ENCODE data around the gene GPBAR1. TPM values are rescaled to one million over a fixed set of nuclear protein-coding genes. Genes with fewer than 3 reads are reported as not detected.

The GPBAR1 gene
- total and polyA plus RNA-seq, 7 donors, result 0.24 to 0.74 (median 0.45) TPM

DNA sequence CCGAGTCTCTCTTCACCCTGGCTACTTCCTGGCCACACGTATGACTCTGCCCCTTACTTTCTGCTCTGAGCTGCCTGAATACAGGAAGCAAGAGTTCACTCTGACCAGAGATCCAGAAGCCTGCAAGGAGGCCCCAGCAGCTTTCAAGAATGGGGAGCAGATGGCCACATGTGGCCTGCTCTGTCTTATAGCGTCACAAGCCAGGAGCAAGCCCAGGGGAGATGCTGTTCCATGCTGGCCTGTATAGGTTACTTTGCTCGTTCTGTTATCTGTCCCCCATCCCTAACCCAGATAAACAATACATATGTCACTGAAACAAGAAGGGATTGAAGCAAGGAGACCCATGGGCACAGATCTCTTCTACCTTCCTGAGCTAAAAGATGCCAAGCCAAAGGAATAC is 13.8 kb downstream of the GPBAR1 start:
- DNase-seq, result no peak
- no peaks in the 10 kb centered on the region for H3K9me3 ChIP-seq
- WGBS, 3 donors, result 66 to 69% (median 69%) methylated on average over 4 of the region's 4 CpGs
- H3K36me3 ChIP-seq (ENCODE audit: insufficient read depth in 1 of 2, low read depth in 1 of 2), result peaks cover 10 to 66% of the 10 kb centered on the region in 2 donors
- peaks cover 23% of the 10 kb centered on the region for H3K4me1 ChIP-seq
- H3K27me3 ChIP-seq (ENCODE audit: insufficient read depth in 3 of 3, low read length in 2 of 3), result no peaks in the 10 kb centered on the region
- intact Hi-C loops (cut with DNase I), result loop anchor here (5.0 kb wide), 1 partner anchor 87 kb away; no protein-coding TSS in a partner anchor
- ATAC-seq, result no peak
- no peak overlapping the region for H3K27ac ChIP-seq
- TF ChIP-seq, protein P1, sequence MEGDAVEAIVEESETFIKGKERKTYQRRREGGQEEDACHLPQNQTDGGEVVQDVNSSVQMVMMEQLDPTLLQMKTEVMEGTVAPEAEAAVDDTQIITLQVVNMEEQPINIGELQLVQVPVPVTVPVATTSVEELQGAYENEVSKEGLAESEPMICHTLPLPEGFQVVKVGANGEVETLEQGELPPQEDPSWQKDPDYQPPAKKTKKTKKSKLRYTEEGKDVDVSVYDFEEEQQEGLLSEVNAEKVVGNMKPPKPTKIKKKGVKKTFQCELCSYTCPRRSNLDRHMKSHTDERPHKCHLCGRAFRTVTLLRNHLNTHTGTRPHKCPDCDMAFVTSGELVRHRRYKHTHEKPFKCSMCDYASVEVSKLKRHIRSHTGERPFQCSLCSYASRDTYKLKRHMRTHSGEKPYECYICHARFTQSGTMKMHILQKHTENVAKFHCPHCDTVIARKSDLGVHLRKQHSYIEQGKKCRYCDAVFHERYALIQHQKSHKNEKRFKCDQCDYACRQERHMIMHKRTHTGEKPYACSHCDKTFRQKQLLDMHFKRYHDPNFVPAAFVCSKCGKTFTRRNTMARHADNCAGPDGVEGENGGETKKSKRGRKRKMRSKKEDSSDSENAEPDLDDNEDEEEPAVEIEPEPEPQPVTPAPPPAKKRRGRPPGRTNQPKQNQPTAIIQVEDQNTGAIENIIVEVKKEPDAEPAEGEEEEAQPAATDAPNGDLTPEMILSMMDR (IDR thresholded peaks at IDR 0.05), result no peak
- no peak overlapping the region for H3K4me3 ChIP-seq

DNA sequence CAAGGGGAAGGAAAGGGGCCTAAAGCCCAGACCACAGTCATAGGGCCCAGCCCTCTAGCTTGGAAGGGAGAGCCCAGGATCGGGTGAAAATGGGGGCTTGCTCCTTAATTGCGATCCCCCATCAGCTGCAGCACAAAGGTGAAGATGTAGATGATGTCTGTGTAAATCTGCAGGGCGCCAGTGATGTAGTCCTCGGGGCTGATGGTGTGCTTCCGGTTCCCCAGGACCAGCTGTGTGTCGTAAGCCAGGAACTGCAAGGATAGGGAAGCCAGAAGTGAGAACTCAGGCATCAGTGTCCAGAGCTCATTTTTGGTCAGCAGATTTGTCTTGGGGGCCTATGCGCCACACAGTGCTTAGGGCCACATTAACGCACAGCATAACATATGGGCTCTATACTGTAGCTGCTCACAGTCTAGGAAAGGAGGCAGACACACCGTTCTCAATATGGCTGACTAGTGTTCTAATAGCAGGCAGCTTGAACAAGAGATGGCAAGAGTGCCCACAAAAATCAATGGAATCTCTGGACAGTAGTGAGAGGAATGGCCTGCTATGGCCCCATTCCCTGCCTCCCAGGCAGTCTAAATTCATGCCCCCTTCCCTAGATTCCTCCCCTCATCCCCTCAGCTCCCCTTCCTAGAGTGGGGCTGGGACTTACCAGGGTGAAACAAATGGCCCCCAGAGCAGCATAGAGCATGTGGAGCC is 14.7 kb downstream of the GPBAR1 start:
- 77 to 89% (median 85%) methylated on average over 9 of the region's 9 CpGs for WGBS, 3 donors
- H3K36me3 ChIP-seq (ENCODE audit: insufficient read depth in 1 of 2, low read depth in 1 of 2), result peaks cover 13 to 76% of the 10 kb centered on the region in 2 donors
- TF ChIP-seq, protein P1 (IDR thresholded peaks at IDR 0.05), result no peak
- DNase-seq (no peak), ATAC-seq (no peak)
- H3K27me3 ChIP-seq (ENCODE audit: insufficient read depth in 3 of 3, low read length in 2 of 3), result no peaks in the 10 kb centered on the region
- peaks cover 23% of the 10 kb centered on the region for H3K4me1 ChIP-seq
- intact Hi-C loops (cut with DNase I), result no loop called here
- no peaks in the 10 kb centered on the region for H3K9me3 ChIP-seq
- no peak overlapping the region for H3K4me3 ChIP-seq
- no peak overlapping the region for H3K27ac ChIP-seq

DNA sequence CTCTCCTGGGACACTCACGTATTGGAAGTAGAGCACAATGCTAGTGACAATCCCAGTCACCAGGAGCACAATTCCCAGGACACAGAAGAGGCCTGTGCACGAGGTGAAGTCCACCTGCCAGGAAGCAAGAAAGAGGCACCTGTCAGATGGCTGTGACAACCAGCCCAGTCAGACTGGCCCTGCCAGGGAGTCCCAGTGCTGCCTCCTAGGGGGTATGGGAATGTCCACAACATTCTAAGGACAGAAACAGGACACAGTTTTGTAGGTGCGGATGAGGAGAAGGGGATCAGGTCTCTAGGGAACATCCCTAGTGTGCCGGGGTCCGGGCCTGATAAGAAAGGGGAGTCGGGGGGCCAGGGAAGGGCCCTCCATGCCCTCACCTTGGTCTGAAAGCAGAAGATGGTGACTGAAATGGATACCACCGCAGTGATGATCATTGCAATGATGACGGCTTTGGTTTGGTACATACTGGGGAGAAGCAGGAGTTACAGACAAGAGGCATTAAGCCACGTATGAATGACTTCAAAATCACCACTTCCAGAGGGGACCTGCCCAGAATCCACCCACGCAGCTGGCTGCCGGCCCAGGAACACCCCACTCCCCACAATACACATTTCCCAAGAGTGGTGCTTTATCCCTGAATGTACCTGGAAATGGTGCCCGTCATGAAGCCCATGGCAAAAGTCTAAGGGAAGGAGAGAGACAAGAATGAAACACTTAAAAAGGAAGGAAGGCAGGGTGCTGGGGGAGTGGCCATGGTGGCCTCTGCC is 16.4 kb downstream of the GPBAR1 start:
- 73 to 76% (median 75%) methylated on average over 12 of the region's 12 CpGs for WGBS, 3 donors
- intact Hi-C loops (cut with DNase I), result no loop called here
- Histone ChIP-seq H3K27ac (peak overlapping the region; percentile 7), H3K4me3 (no peak overlapping the region), H3K4me1 (peaks cover 22% of the 10 kb centered on the region), H3K27me3 (ENCODE audit: insufficient read depth in 3 of 3, low read length in 2 of 3) (no peaks in the 10 kb centered on the region), H3K9me3 (no peaks in the 10 kb centered on the region), H3K36me3 (ENCODE audit: insufficient read depth in 1 of 2, low read depth in 1 of 2) (peaks cover 13 to 90% of the 10 kb centered on the region in 2 donors)
- TF ChIP-seq, protein P1 (IDR thresholded peaks at IDR 0.05), result no peak
- ATAC-seq (no peak), DNase-seq (no peak)

DNA sequence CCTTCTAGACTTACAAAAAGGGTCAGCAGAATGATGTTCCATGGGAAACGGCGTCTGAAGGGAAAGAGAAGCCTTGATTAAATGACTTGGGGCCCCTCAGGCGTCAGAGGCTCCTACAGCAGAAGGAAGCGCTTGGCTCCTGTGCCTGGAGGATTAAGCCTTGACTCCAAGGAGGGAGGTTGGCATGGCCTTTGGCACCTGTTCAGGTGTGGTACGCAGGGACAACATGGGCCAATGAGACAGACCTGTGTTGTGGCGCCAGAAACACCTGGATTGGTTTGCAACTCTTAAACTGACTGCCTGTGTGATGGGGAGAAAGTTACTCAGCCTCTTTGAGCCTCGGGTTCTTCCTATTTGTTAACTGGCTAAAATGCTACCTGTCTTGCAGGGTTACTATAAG is 17.1 kb downstream of the GPBAR1 start:
- ATAC-seq (no peak), DNase-seq (peak in 1 of 2 donors; percentile 33)
- Histone ChIP-seq H3K4me3 (no peak overlapping the region), H3K27me3 (ENCODE audit: insufficient read depth in 3 of 3, low read length in 2 of 3) (no peaks in the 10 kb centered on the region), H3K9me3 (no peaks in the 10 kb centered on the region), H3K27ac (no peak overlapping the region), H3K36me3 (ENCODE audit: insufficient read depth in 1 of 2, low read depth in 1 of 2) (peaks cover 13 to 98% of the 10 kb centered on the region in 2 donors), H3K4me1 (peaks cover 23% of the 10 kb centered on the region)
- intact Hi-C loops (cut with DNase I), result no loop called here
- TF ChIP-seq, protein P1 (IDR thresholded peaks at IDR 0.05), result no peak
- 66 to 79% (median 75%) methylated on average over 7 of the region's 7 CpGs for WGBS, 3 donors

Measured in psoas muscle (tissue), 8 donors.